Mucosa of descending colon (tissue), 3 donors: ENCODE measurements around the gene MMP24. TPM values are rescaled to one million over a fixed set of nuclear protein-coding genes. Genes with fewer than 3 reads are reported as not detected.
A peak's percentile ranks its signal among the peaks of the same experiment; 100 is the strongest.

Experiments used
- ATAC-seq: fragments of 200-7000 bp; cut with Tn5 transposase; one replicate; pipeline ENCODE4 v1.9.1; 2020; ENCODE audit warnings: mild to moderate bottlenecking, moderate library complexity
- DNase-seq, 3 donors: peaks; one replicate each; pipeline ENCODE4 v3.0.0-alpha.2; 2020
- H3K36me3 ChIP-seq: fragments of 200-600 bp; one replicate; pipeline ENCODE4 v1.8.0; 2021; ENCODE audit warnings: low read depth, mild to moderate bottlenecking
- H3K4me1 ChIP-seq: fragments of 200-600 bp; one replicate; pipeline ENCODE4 v1.8.0; 2021; ENCODE audit warnings: low read depth, mild to moderate bottlenecking
- H3K4me3 ChIP-seq: fragments of 200-600 bp; one replicate; pipeline ENCODE4 v1.8.0; 2021; ENCODE audit warnings: mild to moderate bottlenecking
- H3K9me3 ChIP-seq: fragments of 200-600 bp; one replicate; pipeline ENCODE4 v1.8.0; 2021; ENCODE audit warnings: mild to moderate bottlenecking
- CTCF ChIP-seq: fragments of 200-600 bp; IDR thresholded peaks from one replicate; pipeline ENCODE4 v1.8.0; 2022; ENCODE audit warnings: antibody characterized with exemption, mild to moderate bottlenecking
- intact Hi-C, 2 donors: fragments of 100-400 bp; cut with DNase I in 1 of 2; cut with micrococcal nuclease in 1 of 2; formaldehyde crosslinking; loops; one replicate each; pipeline versions ENCODE4 v1.11.0 to v1.11.1; 2022; cut with DNase I, micrococcal nuclease
- total RNA-seq, 3 donors: library from RNA; stranded (reverse); fragmentation: NEBNext Ultra II Directional in 2 of 3; extraction: Animal tissue kit (Norgen Biotek cat#: 25700) in 2 of 3; gene quantifications; one replicate each; pipeline versions ENCODE4 v1.2.1 to v1.2.4, GENCODE V29; 2021 to 2023
- donor health status: DM: no; HTN: no; CAD: no; lungs with moderate emphysema.
- donor health status: DM: no; HTN: no; CAD: no.
- donor health status: DM: no; HTN: yes; CAD: no.

The MMP24 gene
- total RNA-seq, 3 donors from 2014 or later: 0.24 to 0.70 (median 0.58) TPM

GRCh38 chr20:35264755-35265154 is 38.3 kb downstream of the MMP24 start:
- Histone ChIP-seq H3K4me3 (no peak overlapping the region), H3K4me1 (peaks cover 12% of the 10 kb centered on the region), H3K36me3 (no peaks in the 10 kb centered on the region), H3K9me3 (no peaks in the 10 kb centered on the region)
- ATAC-seq (no peak), DNase-seq (no peak)
- intact Hi-C loops: no loop called here
- no peak for TF ChIP-seq CTCF

GRCh38 chr20:35267092-35267491 is 40.6 kb downstream of the MMP24 start:
- TF ChIP-seq CTCF: no peak
- DNase-seq (peak in 1 of 3 donors; percentile 23), ATAC-seq (no peak)
- Histone ChIP-seq H3K9me3 (no peaks in the 10 kb centered on the region), H3K4me1 (peaks cover 12% of the 10 kb centered on the region), H3K36me3 (peaks cover 4% of the 10 kb centered on the region), H3K4me3 (no peak overlapping the region)
- intact Hi-C loops: no loop called here

GRCh38 chr20:35269055-35269781 is 42.7 kb downstream of the MMP24 start:
- peak in 2 of 3 donors; percentile 75 to 77 for DNase-seq
- intact Hi-C loops: no loop called here
- H3K36me3 ChIP-seq: peaks cover 4% of the 10 kb centered on the region

GRCh38 chr20:35270021-35270902 is 43.8 kb downstream of the MMP24 start:
- H3K9me3 ChIP-seq: no peaks in the 10 kb centered on the region
- H3K36me3 ChIP-seq: peaks cover 4% of the 10 kb centered on the region
- H3K4me1 ChIP-seq: no peaks in the 10 kb centered on the region
- ATAC-seq (no peak), DNase-seq (peak in 1 of 3 donors; percentile 25)
- H3K4me3 ChIP-seq: no peak overlapping the region
- no peak for TF ChIP-seq CTCF
- intact Hi-C loops: no loop called here

More at GRCh38 chr20:35269055-35269781, 42.7 kb downstream of the MMP24 start:
- Histone ChIP-seq H3K9me3 (no peaks in the 10 kb centered on the region), H3K4me1 (no peaks in the 10 kb centered on the region), H3K4me3 (no peak overlapping the region)
- ATAC-seq: peak; percentile 82
- peak; percentile 59 for TF ChIP-seq CTCF

GRCh38 chr20:35271073-35271882 is 44.8 kb downstream of the MMP24 start:
- peaks cover 4% of the 10 kb centered on the region for H3K36me3 ChIP-seq
- H3K9me3 ChIP-seq: no peaks in the 10 kb centered on the region
- peaks cover 7% of the 10 kb centered on the region for H3K4me1 ChIP-seq
- ATAC-seq (no peak), DNase-seq (peak in 1 of 3 donors; percentile 25)
- TF ChIP-seq CTCF: no peak
- intact Hi-C loops: no loop called here
- H3K4me3 ChIP-seq: no peak overlapping the region
